Neural cell (in vitro differentiated cells): Measurements from ENCODE around the gene MRPS26. TPM values are rescaled to one million over a fixed set of nuclear protein-coding genes. Genes with fewer than 3 reads are reported as not detected.

Experiments used
- H2AFZ ChIP-seq: fragments of 200-600, 300-800 bp; sonication (generic), shearing (Covaris generic); 2 replicates; pipeline ENCODE4 v1.6.0; 2014; ENCODE audit warnings: low read depth, mild to moderate bottlenecking, antibody characterized with exemption, low read length, moderate library complexity
- H3F3A ChIP-seq: fragments of 200-600 bp; shearing (Covaris generic); 2 replicates; pipeline ENCODE4 v1.6.1; 2016; ENCODE audit warnings: mild to moderate bottlenecking, moderate library complexity, mixed read lengths, antibody characterized with exemption, low read length; ENCODE audit not compliant: insufficient read depth, poor library complexity, severe bottlenecking
- H3K27ac ChIP-seq: fragments of 200-600, 300-800 bp; sonication (generic), shearing (Covaris generic); 2 replicates; pipeline ENCODE4 v1.5.1; 2014; ENCODE audit warnings: mild to moderate bottlenecking, low read length, moderate library complexity
- H3K27me3 ChIP-seq: fragments of 300-800, 200-600 bp; sonication (generic), shearing (Covaris generic); 2 replicates; pipeline ENCODE4 v1.6.0; 2014; ENCODE audit warnings: mild to moderate bottlenecking, low read depth, low read length, moderate library complexity; ENCODE audit not compliant: insufficient read depth
- H3K36me3 ChIP-seq: fragments of 300-800, 200-600 bp; sonication (generic), shearing (Covaris generic); 2 replicates; pipeline ENCODE4 v1.5.1; 2014; ENCODE audit warnings: mild to moderate bottlenecking, antibody characterized with exemption, low read length, moderate library complexity; ENCODE audit not compliant: insufficient read depth
- H3K4me2 ChIP-seq: fragments of 300-800, 200-600 bp; sonication (generic), shearing (Covaris generic); 2 replicates; pipeline ENCODE4 v1.6.0; 2014; ENCODE audit warnings: mild to moderate bottlenecking, low read length
- H3K4me3 ChIP-seq: fragments of 300-800, 200-600 bp; sonication (generic), shearing (Covaris generic); 2 replicates; pipeline ENCODE4 v1.5.1; 2014; ENCODE audit warnings: mild to moderate bottlenecking, low read length, moderate library complexity
- H3K79me2 ChIP-seq: fragments of 200-600 bp; shearing (Covaris generic); replicated peaks from 2 replicates; pipeline ENCODE4 v1.6.0; 2014; ENCODE audit warnings: mild to moderate bottlenecking, low read length, moderate library complexity; ENCODE audit not compliant: insufficient read depth
- H3K9ac ChIP-seq: fragments of 300-800, 200-600 bp; sonication (generic), shearing (Covaris generic); 2 replicates; pipeline ENCODE4 v1.6.1; 2016; ENCODE audit warnings: mild to moderate bottlenecking, low read length, mixed read lengths
- H3K9me2 ChIP-seq: fragments of 200-600 bp; shearing (Covaris generic); 2 replicates; pipeline ENCODE4 v1.6.1; 2016; ENCODE audit warnings: mild to moderate bottlenecking, low read length, mixed read lengths; ENCODE audit not compliant: insufficient read depth
- H3K9me3 ChIP-seq: fragments of 200-600, 300-800 bp; sonication (generic), shearing (Covaris generic); 2 replicates; pipeline ENCODE4 v1.6.1; 2016; ENCODE audit warnings: mild to moderate bottlenecking, mixed run types, low read length, moderate library complexity, mixed read lengths
- H4K20me1 ChIP-seq: fragments of 200-600 bp; shearing (Covaris generic); 2 replicates; pipeline ENCODE4 v1.6.1; 2016; ENCODE audit warnings: mild to moderate bottlenecking, mixed run types; ENCODE audit not compliant: insufficient read depth
- EP300 ChIP-seq: fragments of 450-650 bp; conservative IDR thresholded peaks from 2 replicates; pipeline ENCODE4 v1.6.1; 2014; ENCODE audit warnings: antibody characterized with exemption, mild to moderate bottlenecking, moderate library complexity; ENCODE audit not compliant: poor library complexity, severe bottlenecking
- EZH2 ChIP-seq: fragments of 200-600, 300-800 bp; shearing (Covaris generic), sonication (generic); IDR thresholded peaks from 2 replicates; pipeline ENCODE4 v1.6.1; 2014; ENCODE audit warnings: antibody characterized with exemption, low read length, borderline replicate concordance, mild to moderate bottlenecking; ENCODE audit not compliant: insufficient read depth, poor library complexity, severe bottlenecking
- MXI1 ChIP-seq: fragments of 450-650 bp; conservative IDR thresholded peaks from 2 replicates; pipeline ENCODE4 v1.6.1; 2014; ENCODE audit warnings: antibody characterized with exemption, mild to moderate bottlenecking; ENCODE audit not compliant: poor library complexity, severe bottlenecking
- POLR2AphosphoS5 ChIP-seq: IDR thresholded peaks from 2 replicates; pipeline ENCODE4 v1.6.1; 2012
- RAD21 ChIP-seq: fragments of 450-650 bp; conservative IDR thresholded peaks from 2 replicates; pipeline ENCODE4 v1.6.1; 2014; ENCODE audit warnings: antibody characterized with exemption, mild to moderate bottlenecking, moderate library complexity
- SMC3 ChIP-seq: fragments of 450-650 bp; conservative IDR thresholded peaks from 2 replicates; pipeline ENCODE4 v1.6.1; 2014; ENCODE audit warnings: antibody characterized with exemption, mild to moderate bottlenecking, moderate library complexity; ENCODE audit not compliant: poor library complexity
- TAF1 ChIP-seq: IDR thresholded peaks from 2 replicates; pipeline ENCODE4 v1.6.1; 2012; ENCODE audit warnings: low read depth
- polyA plus RNA-seq: library from polyadenylated mRNA; depleted of rRNA; stranded (reverse); fragments of >200 nt; gene quantifications from 2 replicates; pipeline ENCODE4 v1.2.3, GENCODE V29; 2014
- TF ChIP-seq, protein P1 (sequence below): IDR thresholded peaks from 2 replicates; pipeline ENCODE4 v1.6.1; 2012; ENCODE audit warnings: borderline replicate concordance
- TF ChIP-seq, protein P2 (sequence below): fragments of 450-650 bp; IDR thresholded peaks from 2 replicates; pipeline ENCODE4 v1.5.1; 2014; ENCODE audit warnings: antibody characterized with exemption, mild to moderate bottlenecking, moderate library complexity; ENCODE audit not compliant: poor library complexity, severe bottlenecking

Gene MRPS26
- polyA plus RNA-seq, 1 donor from 2014 or later, result 134 TPM

DNA sequence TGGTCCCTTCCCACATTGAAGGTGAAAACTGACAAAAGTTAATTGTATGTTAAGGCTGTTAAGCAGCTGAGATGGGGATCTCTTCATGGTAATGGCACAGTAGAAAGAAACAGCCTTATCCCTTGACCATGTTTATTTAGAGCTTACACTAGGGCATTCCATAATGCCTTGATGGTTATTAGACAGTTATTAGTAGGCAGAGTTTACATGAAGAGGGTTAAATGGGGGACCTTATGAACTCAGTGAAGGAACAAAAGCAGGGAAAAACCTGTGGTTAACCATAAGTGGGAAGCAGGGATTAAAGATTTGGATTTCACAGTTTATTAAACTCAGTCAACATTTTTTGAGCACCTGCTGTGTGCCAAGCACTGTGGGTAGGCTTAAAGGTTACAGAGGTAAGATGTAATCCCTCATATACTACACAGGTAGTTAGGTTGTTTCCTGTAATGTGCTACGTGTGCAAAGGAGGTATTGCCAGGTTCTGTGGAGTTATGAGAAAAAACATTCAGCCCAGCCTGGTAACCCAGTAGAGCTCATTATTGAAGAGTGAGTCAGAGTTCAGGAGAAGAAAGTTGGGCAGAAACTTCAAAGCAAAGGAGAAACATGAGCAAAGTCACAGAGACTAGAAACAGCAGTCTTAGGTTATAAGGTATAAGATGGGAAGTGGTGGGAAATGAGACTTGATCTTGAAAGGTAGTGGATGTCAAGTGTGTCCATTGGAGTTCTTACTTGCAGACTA lies 34.7 kb upstream of the MRPS26 start:
- Histone ChIP-seq H3K9ac (no peak overlapping the region), H3K36me3 (peaks cover 12% of the 10 kb centered on the region), H3K27ac (no peak overlapping the region), H3K4me2 (no peak overlapping the region), H3K9me3 (no peaks in the 10 kb centered on the region), H3K27me3 (no peaks in the 10 kb centered on the region), H4K20me1 (no peaks in the 10 kb centered on the region), H3F3A (no peaks in the 10 kb centered on the region), H3K9me2 (no peaks in the 10 kb centered on the region), H2AFZ (no peak overlapping the region), H3K4me3 (no peak overlapping the region), H3K79me2 (no peaks in the 10 kb centered on the region)
- TF ChIP-seq, protein P1, sequence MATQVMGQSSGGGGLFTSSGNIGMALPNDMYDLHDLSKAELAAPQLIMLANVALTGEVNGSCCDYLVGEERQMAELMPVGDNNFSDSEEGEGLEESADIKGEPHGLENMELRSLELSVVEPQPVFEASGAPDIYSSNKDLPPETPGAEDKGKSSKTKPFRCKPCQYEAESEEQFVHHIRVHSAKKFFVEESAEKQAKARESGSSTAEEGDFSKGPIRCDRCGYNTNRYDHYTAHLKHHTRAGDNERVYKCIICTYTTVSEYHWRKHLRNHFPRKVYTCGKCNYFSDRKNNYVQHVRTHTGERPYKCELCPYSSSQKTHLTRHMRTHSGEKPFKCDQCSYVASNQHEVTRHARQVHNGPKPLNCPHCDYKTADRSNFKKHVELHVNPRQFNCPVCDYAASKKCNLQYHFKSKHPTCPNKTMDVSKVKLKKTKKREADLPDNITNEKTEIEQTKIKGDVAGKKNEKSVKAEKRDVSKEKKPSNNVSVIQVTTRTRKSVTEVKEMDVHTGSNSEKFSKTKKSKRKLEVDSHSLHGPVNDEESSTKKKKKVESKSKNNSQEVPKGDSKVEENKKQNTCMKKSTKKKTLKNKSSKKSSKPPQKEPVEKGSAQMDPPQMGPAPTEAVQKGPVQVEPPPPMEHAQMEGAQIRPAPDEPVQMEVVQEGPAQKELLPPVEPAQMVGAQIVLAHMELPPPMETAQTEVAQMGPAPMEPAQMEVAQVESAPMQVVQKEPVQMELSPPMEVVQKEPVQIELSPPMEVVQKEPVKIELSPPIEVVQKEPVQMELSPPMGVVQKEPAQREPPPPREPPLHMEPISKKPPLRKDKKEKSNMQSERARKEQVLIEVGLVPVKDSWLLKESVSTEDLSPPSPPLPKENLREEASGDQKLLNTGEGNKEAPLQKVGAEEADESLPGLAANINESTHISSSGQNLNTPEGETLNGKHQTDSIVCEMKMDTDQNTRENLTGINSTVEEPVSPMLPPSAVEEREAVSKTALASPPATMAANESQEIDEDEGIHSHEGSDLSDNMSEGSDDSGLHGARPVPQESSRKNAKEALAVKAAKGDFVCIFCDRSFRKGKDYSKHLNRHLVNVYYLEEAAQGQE, result no peak
- TF ChIP-seq TAF1 (no peak), RAD21 (no peak), EZH2 (no peak), SMC3 (no peak), MXI1 (no peak), EP300 (no peak), POLR2AphosphoS5 (no peak)
- TF ChIP-seq, protein P2, sequence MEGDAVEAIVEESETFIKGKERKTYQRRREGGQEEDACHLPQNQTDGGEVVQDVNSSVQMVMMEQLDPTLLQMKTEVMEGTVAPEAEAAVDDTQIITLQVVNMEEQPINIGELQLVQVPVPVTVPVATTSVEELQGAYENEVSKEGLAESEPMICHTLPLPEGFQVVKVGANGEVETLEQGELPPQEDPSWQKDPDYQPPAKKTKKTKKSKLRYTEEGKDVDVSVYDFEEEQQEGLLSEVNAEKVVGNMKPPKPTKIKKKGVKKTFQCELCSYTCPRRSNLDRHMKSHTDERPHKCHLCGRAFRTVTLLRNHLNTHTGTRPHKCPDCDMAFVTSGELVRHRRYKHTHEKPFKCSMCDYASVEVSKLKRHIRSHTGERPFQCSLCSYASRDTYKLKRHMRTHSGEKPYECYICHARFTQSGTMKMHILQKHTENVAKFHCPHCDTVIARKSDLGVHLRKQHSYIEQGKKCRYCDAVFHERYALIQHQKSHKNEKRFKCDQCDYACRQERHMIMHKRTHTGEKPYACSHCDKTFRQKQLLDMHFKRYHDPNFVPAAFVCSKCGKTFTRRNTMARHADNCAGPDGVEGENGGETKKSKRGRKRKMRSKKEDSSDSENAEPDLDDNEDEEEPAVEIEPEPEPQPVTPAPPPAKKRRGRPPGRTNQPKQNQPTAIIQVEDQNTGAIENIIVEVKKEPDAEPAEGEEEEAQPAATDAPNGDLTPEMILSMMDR, result no peak

DNA sequence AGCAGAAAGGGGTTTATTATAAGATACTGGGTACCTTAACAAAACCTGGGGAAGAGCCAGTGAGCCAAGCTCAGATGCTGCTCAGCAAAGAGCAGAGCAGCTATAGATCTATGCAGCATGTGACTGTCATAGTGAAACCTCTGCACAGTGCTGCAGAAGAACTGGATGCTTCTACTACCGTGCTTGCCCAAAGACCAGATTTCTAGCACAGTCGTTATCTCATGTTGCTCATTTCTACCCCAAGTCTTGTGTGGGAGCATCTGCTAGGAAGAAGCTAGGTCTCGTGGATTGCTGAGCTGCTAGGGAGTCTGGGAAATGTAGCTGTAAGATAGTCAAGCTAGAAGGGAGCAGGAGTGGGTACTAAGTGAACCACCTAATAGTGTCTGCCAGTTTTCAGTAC lies 34.1 kb upstream of the MRPS26 start:
- Histone ChIP-seq H3K36me3 (peaks cover 15% of the 10 kb centered on the region), H3K27me3 (no peaks in the 10 kb centered on the region)

More for the DNA sequence above, 34.1 kb upstream of the MRPS26 start:
- Histone ChIP-seq H3K9me2 (no peaks in the 10 kb centered on the region), H3K9ac (no peak overlapping the region), H4K20me1 (no peaks in the 10 kb centered on the region), H3K27ac (no peak overlapping the region), H3K4me2 (no peak overlapping the region), H3F3A (no peaks in the 10 kb centered on the region), H3K79me2 (no peaks in the 10 kb centered on the region), H3K9me3 (no peaks in the 10 kb centered on the region), H3K4me3 (no peak overlapping the region), H2AFZ (no peak overlapping the region)
- TF ChIP-seq, protein P1, result no peak
- TF ChIP-seq RAD21 (no peak), TAF1 (no peak), POLR2AphosphoS5 (no peak), EP300 (no peak), SMC3 (no peak), EZH2 (no peak), MXI1 (no peak)
- TF ChIP-seq, protein P2, result no peak
